CD4-positive, CD25-positive, alpha-beta regulatory T cell (primary cell): Measurements from ENCODE around the gene KLHL6. TPM values are rescaled to one million over a fixed set of nuclear protein-coding genes. Genes with fewer than 3 reads are reported as not detected.

Experiments
- ATAC-seq, 2 donors: fragments of 150-1000 bp; cut with Tn5 transposase; one replicate each; pipeline ENCODE4 v1.10.0; 2021; ENCODE audit warnings: low read depth in 2 of 2, moderate number of reproducible peaks in 2 of 2, moderate library complexity in 1 of 2
- DNase-seq, 3 donors: peaks; one replicate each; pipeline versions ENCODE4 v3.0.0 to v3.0.0-alpha.2; 2012 to 2022; ENCODE audit warnings: mixed read lengths in 1 of 3
- H3K27ac ChIP-seq: one replicate; pipeline ENCODE4 v1.7.0; 2013; ENCODE audit warnings: mild to moderate bottlenecking, low read length; ENCODE audit not compliant: insufficient read depth, poor library complexity, severe bottlenecking
- H3K27me3 ChIP-seq: one replicate; pipeline ENCODE4 v1.7.0; 2013; ENCODE audit warnings: low read length; ENCODE audit not compliant: control insufficient read depth, insufficient read depth
- H3K36me3 ChIP-seq: one replicate; pipeline ENCODE4 v1.7.0; 2013; ENCODE audit warnings: mild to moderate bottlenecking, low read length, moderate library complexity; ENCODE audit not compliant: control insufficient read depth, insufficient read depth
- H3K4me1 ChIP-seq: 2 replicates; pipeline ENCODE4 v1.7.0; 2013; ENCODE audit warnings: mild to moderate bottlenecking, low read length; ENCODE audit not compliant: insufficient read depth, control insufficient read depth, poor library complexity, severe bottlenecking
- H3K4me3 ChIP-seq: one replicate; pipeline ENCODE4 v1.7.0; 2013; ENCODE audit warnings: low read depth, mild to moderate bottlenecking, low read length, moderate library complexity
- H3K9me3 ChIP-seq, 2 experiments: 1 replicate in 1 of 2; 2 replicates in 1 of 2; pipeline ENCODE4 v1.7.0; 2013; ENCODE audit warnings: low read length in 2 of 2, mild to moderate bottlenecking in 1 of 2, moderate library complexity in 1 of 2; ENCODE audit not compliant: control insufficient read depth in 2 of 2
- H3K27ac Mint-ChIP-seq, 3 donors: one replicate each; pipeline ENCODE4 v1.8.0; 2020 to 2022; ENCODE audit warnings: mild to moderate bottlenecking in 3 of 3, mixed read lengths in 3 of 3, moderate library complexity in 2 of 3
- H3K27me3 Mint-ChIP-seq: one replicate; pipeline ENCODE4 v1.8.0; 2022; ENCODE audit warnings: mild to moderate bottlenecking, mixed read lengths
- H3K36me3 Mint-ChIP-seq: one replicate; pipeline ENCODE4 v1.8.0; 2020; ENCODE audit warnings: mixed read lengths
- H3K4me1 Mint-ChIP-seq, 4 donors: one replicate each; pipeline ENCODE4 v1.8.0; 2020 to 2022; ENCODE audit warnings: mixed read lengths in 4 of 4, mild to moderate bottlenecking in 1 of 4
- H3K4me3 Mint-ChIP-seq, 4 donors: one replicate each; pipeline ENCODE4 v1.8.0; 2020 to 2022; ENCODE audit warnings: mild to moderate bottlenecking in 4 of 4, mixed read lengths in 4 of 4, moderate library complexity in 3 of 4
- H3K9me3 Mint-ChIP-seq, 7 donors: one replicate each; pipeline ENCODE4 v1.8.0; 2020 to 2022; ENCODE audit warnings: mixed read lengths in 7 of 7, mild to moderate bottlenecking in 3 of 7, moderate library complexity in 2 of 7
- polyA plus RNA-seq, 4 donors: library from polyadenylated mRNA; unstranded; fragments of 300-500 nt; fragmentation: Illumina TruSeq; gene quantifications; one replicate each; pipeline ENCODE4 v1.2.3, GENCODE V29; 2021
- total RNA-seq: library from RNA; stranded (reverse); gene quantifications from one replicate; pipeline ENCODE4 v1.2.3, GENCODE V29; 2022

Gene KLHL6
- total and polyA plus RNA-seq, 5 donors from 2014 or later: 17.8 to 48.2 (median 20.4) TPM

GRCh38 chr3:183551930-183552329 lies 3.6 kb downstream of the KLHL6 start:
- Mint-ChIP-seq H3K36me3 (peaks cover 27% of the 10 kb centered on the region), H3K9me3 (no peaks in the 10 kb centered on the region), H3K4me3 (peak overlapping the region; percentile 98 to 100 (median 99)), H3K27me3 (peaks cover 4% of the 10 kb centered on the region), H3K27ac (peak overlapping the region in 2 of 3 donors; percentile 63 to 80), H3K4me1 (peaks cover 33 to 86% (median 67%) of the 10 kb centered on the region in 4 donors)
- Histone ChIP-seq H3K4me3 (peak overlapping the region; percentile 84), H3K27ac (no peak overlapping the region), H3K36me3 (peaks cover 9% of the 10 kb centered on the region), H3K9me3 (no peaks in the 10 kb centered on the region), H3K27me3 (no peaks in the 10 kb centered on the region), H3K4me1 (peaks cover 56% of the 10 kb centered on the region)
- DNase-seq (peak in 2 of 3 donors; percentile 13 to 58), ATAC-seq (no peak)

- Mint-ChIP-seq H3K9me3 (no peaks in the 10 kb centered on the region), H3K36me3 (peaks cover 37% of the 10 kb centered on the region), H3K4me3 (peak overlapping the region in 3 of 4 donors; percentile 67 to 73 (median 68)), H3K4me1 (peaks cover 28 to 92% (median 64%) of the 10 kb centered on the region in 4 donors), H3K27ac (peak overlapping the region; percentile 11 to 79 (median 47)), H3K27me3 (no peaks in the 10 kb centered on the region)
- no peak overlapping the region for H3K27ac ChIP-seq
- H3K36me3 ChIP-seq: peaks cover 16% of the 10 kb centered on the region
- H3K9me3 ChIP-seq: no peaks in the 10 kb centered on the region
- peak overlapping the region; percentile 27 for H3K4me3 ChIP-seq
- no peaks in the 10 kb centered on the region for H3K27me3 ChIP-seq
- DNase-seq (no peak), ATAC-seq (no peak)
- H3K4me1 ChIP-seq: peaks cover 35% of the 10 kb centered on the region
These were observed 7.2 kb downstream of the KLHL6 start for GRCh38 chr3:183548262-183548769.

- Mint-ChIP-seq H3K9me3 (no peaks in the 10 kb centered on the region), H3K4me3 (no peak overlapping the region), H3K4me1 (peaks cover 35 to 98% (median 64%) of the 10 kb centered on the region in 4 donors), H3K27me3 (no peaks in the 10 kb centered on the region), H3K27ac (peak overlapping the region in 1 of 3 donors; percentile 60), H3K36me3 (peaks cover 47% of the 10 kb centered on the region)
- H3K4me3 ChIP-seq: no peak overlapping the region
- no peaks in the 10 kb centered on the region for H3K9me3 ChIP-seq
- no peaks in the 10 kb centered on the region for H3K27me3 ChIP-seq
- peaks cover 25% of the 10 kb centered on the region for H3K4me1 ChIP-seq
- peaks cover 25% of the 10 kb centered on the region for H3K36me3 ChIP-seq
- ATAC-seq (no peak), DNase-seq (no peak)
- no peak overlapping the region for H3K27ac ChIP-seq
These were observed 8.9 kb downstream of the KLHL6 start for GRCh38 chr3:183546625-183547024.

- peaks cover 47% of the 10 kb centered on the region for H3K36me3 Mint-ChIP-seq
- H3K4me1 Mint-ChIP-seq: peaks cover 28 to 98% (median 64%) of the 10 kb centered on the region in 4 donors
- peaks cover 24% of the 10 kb centered on the region for H3K4me1 ChIP-seq
- H3K27ac ChIP-seq: no peak overlapping the region
- H3K36me3 ChIP-seq: peaks cover 29% of the 10 kb centered on the region
- no peaks in the 10 kb centered on the region for H3K9me3 ChIP-seq
- H3K9me3 Mint-ChIP-seq: no peaks in the 10 kb centered on the region
- ATAC-seq: no peak
- peak overlapping the region in 2 of 4 donors; percentile 21 to 80 for H3K4me3 Mint-ChIP-seq
- H3K27me3 Mint-ChIP-seq: no peaks in the 10 kb centered on the region
- no peak overlapping the region for H3K4me3 ChIP-seq
- DNase-seq: no peak
- peak overlapping the region in 2 of 3 donors; percentile 43 to 49 for H3K27ac Mint-ChIP-seq
- H3K27me3 ChIP-seq: no peaks in the 10 kb centered on the region
These were observed 9.8 kb downstream of the KLHL6 start for GRCh38 chr3:183545708-183546107.

- H3K4me1 ChIP-seq: peaks cover 34% of the 10 kb centered on the region
- H3K27me3 Mint-ChIP-seq: no peaks in the 10 kb centered on the region
- H3K4me1 Mint-ChIP-seq: peaks cover 32 to 100% (median 72%) of the 10 kb centered on the region in 4 donors
- H3K27me3 ChIP-seq: no peaks in the 10 kb centered on the region
- no peak overlapping the region for H3K27ac ChIP-seq
- peaks cover 25% of the 10 kb centered on the region for H3K36me3 ChIP-seq
- peak overlapping the region; percentile 22 to 90 (median 86) for H3K27ac Mint-ChIP-seq
- no peak overlapping the region for H3K4me3 ChIP-seq
- peaks cover 48% of the 10 kb centered on the region for H3K36me3 Mint-ChIP-seq
- no peaks in the 10 kb centered on the region for H3K9me3 Mint-ChIP-seq
- peak overlapping the region in 2 of 4 donors; percentile 60 to 80 for H3K4me3 Mint-ChIP-seq
- ATAC-seq (no peak), DNase-seq (no peak)
- H3K9me3 ChIP-seq: no peaks in the 10 kb centered on the region
These were observed 13.2 kb downstream of the KLHL6 start for GRCh38 chr3:183542355-183542754.

- no peak overlapping the region for H3K27ac ChIP-seq
- DNase-seq (peak in 1 of 3 donors; percentile 41), ATAC-seq (peak in 1 of 2 donors; percentile 21)
- no peaks in the 10 kb centered on the region for H3K27me3 ChIP-seq
- Mint-ChIP-seq H3K36me3 (peaks cover 44% of the 10 kb centered on the region), H3K27ac (peak overlapping the region; percentile 50 to 90 (median 86)), H3K4me3 (peak overlapping the region in 3 of 4 donors; percentile 50 to 80 (median 60)), H3K9me3 (no peaks in the 10 kb centered on the region), H3K27me3 (no peaks in the 10 kb centered on the region), H3K4me1 (peaks cover 33 to 100% (median 71%) of the 10 kb centered on the region in 4 donors)
- peaks cover 25% of the 10 kb centered on the region for H3K36me3 ChIP-seq
- H3K9me3 ChIP-seq: no peaks in the 10 kb centered on the region
- peaks cover 37% of the 10 kb centered on the region for H3K4me1 ChIP-seq
- H3K4me3 ChIP-seq: no peak overlapping the region
These were observed 13.8 kb downstream of the KLHL6 start for GRCh38 chr3:183541738-183542137.

- no peaks in the 10 kb centered on the region for H3K27me3 Mint-ChIP-seq
- no peak overlapping the region for H3K4me3 ChIP-seq
- H3K36me3 ChIP-seq: peaks cover 20% of the 10 kb centered on the region
- no peaks in the 10 kb centered on the region for H3K27me3 ChIP-seq
- H3K9me3 Mint-ChIP-seq: no peaks in the 10 kb centered on the region
- peak overlapping the region in 1 of 4 donors; percentile 50 for H3K4me3 Mint-ChIP-seq
- H3K9me3 ChIP-seq: no peaks in the 10 kb centered on the region
- H3K4me1 ChIP-seq: peaks cover 39% of the 10 kb centered on the region
- ATAC-seq (no peak), DNase-seq (no peak)
- peak overlapping the region; percentile 6 for H3K27ac ChIP-seq
- H3K4me1 Mint-ChIP-seq: peaks cover 33 to 100% (median 74%) of the 10 kb centered on the region in 4 donors
- peak overlapping the region; percentile 84 to 90 (median 86) for H3K27ac Mint-ChIP-seq
- peaks cover 40% of the 10 kb centered on the region for H3K36me3 Mint-ChIP-seq
These were observed 14.3 kb downstream of the KLHL6 start for GRCh38 chr3:183541235-183541655.
